GM19438 (cell line): ENCODE results near the gene DEDD2.

Source experiments
- ATAC-seq: cut with Tn5 transposase; IDR thresholded peaks from one replicate; pipeline ENCODE4 v1.9.1; 2021; ENCODE audit warnings: low read depth; ENCODE audit not compliant: unreplicated experiment

The DEDD2 gene

GRCh38 chr19:42201489-42202289 is 15.8 kb downstream of the DEDD2 start:
- no peak for ATAC-seq

- ATAC-seq: no peak
These were observed 17.3 kb downstream of the DEDD2 start for GRCh38 chr19:42200116-42200715.

- ATAC-seq: peak; percentile 48
These were observed 17.9 kb downstream of the DEDD2 start for GRCh38 chr19:42199440-42200115.

- ATAC-seq: peak; percentile 50
These were observed 18.6 kb downstream of the DEDD2 start for GRCh38 chr19:42198676-42199439.

- ATAC-seq: no peak
These were observed 20.1 kb downstream of the DEDD2 start for GRCh38 chr19:42197375-42197817.

- no peak for ATAC-seq
These were observed 21.2 kb downstream of the DEDD2 start for GRCh38 chr19:42196011-42197001.

- ATAC-seq: no peak
These were observed 23.8 kb downstream of the DEDD2 start for GRCh38 chr19:42193706-42194105.

GRCh38 chr19:42193294-42193693 is 24.2 kb downstream of the DEDD2 start:
- no peak for ATAC-seq

GRCh38 chr19:42191855-42192254 is 25.6 kb downstream of the DEDD2 start:
- no peak for ATAC-seq

GRCh38 chr19:42191330-42191729 is 26.1 kb downstream of the DEDD2 start:
- no peak for ATAC-seq

GRCh38 chr19:42189133-42189532 is 28.3 kb downstream of the DEDD2 start:
- no peak for ATAC-seq

- no peak for ATAC-seq
These were observed 28.8 kb downstream of the DEDD2 start for GRCh38 chr19:42188665-42189064.

GRCh38 chr19:42185277-42185676 is 32.2 kb downstream of the DEDD2 start:
- ATAC-seq: no peak

- no peak for ATAC-seq
These were observed 33.0 kb downstream of the DEDD2 start for GRCh38 chr19:42184401-42184861.

GRCh38 chr19:42178791-42179674 is 38.4 kb downstream of the DEDD2 start:
- no peak for ATAC-seq

- ATAC-seq: no peak
These were observed 39.8 kb downstream of the DEDD2 start for GRCh38 chr19:42177686-42178019.

- no peak for ATAC-seq
These were observed 40.3 kb downstream of the DEDD2 start for GRCh38 chr19:42176990-42177685.

GRCh38 chr19:42176649-42176989 is 40.9 kb downstream of the DEDD2 start:
- ATAC-seq: no peak
